ENCODE measurements around the gene NCOA7.
A peak's percentile ranks its signal among the peaks of the same experiment; 100 is the strongest.

NCOA7 gene

DNA sequence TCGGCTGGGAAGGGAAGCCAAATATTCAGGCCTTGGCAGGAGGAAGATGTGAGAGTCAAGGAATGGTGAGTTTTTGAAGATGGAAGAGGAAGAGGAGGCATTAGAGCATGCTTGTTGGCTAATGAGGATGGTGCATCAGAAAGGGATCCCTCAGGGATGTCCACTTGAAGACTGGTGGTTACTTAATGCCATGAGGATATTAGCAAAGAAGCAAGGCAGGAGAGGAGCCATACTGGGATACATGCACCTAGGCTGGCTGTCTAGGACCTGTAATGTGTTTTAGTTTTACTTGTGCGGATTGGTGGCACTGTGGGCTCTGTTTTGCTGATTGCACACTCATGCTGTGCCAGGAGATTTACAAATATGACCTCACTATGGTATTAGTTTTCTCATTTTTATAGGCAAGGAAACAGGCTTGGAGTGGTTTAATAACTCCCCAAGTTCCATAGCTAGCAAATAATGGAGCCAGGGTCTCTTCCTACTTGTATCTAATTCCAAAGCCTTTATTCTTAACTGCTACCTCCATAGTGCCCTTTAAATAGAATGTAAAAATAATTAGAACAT is 37.8 kb downstream of the NCOA7 start:
- Histone ChIP-seq H3K36me3 (ENCODE audit: control insufficient read depth, insufficient read depth, low read length) (no peaks in the 10 kb centered on the region), H3K4me1 (ENCODE audit: control insufficient read depth, low read depth, low read length) (no peaks in the 10 kb centered on the region), H3K23ac (ENCODE audit: low read length) (no peak overlapping the region), H4K5ac (ENCODE audit: low read length) (no peak overlapping the region), H3K79me1 (ENCODE audit: low read length) (no peaks in the 10 kb centered on the region), H3K27me3 (ENCODE audit: insufficient read depth, low read length, poor library complexity) (no peaks in the 10 kb centered on the region), H3K27ac (ENCODE audit: low read depth, low read length) (no peak overlapping the region), H3K79me2 (ENCODE audit: control insufficient read depth, insufficient read depth, low read length) (no peaks in the 10 kb centered on the region), H3K9ac (ENCODE audit: low read length) (no peak overlapping the region), H3K4me2 (ENCODE audit: low read length) (no peak overlapping the region), H4K8ac (ENCODE audit: low read depth, low read length) (no peak overlapping the region), H2BK5ac (ENCODE audit: low read length) (no peak overlapping the region), H3K4me3 (ENCODE audit: low read length) (no peak overlapping the region), H3K18ac (ENCODE audit: low read length) (no peak overlapping the region), H3K56ac (ENCODE audit: low read length) (no peak overlapping the region), H2BK120ac (ENCODE audit: low read depth, low read length) (no peak overlapping the region), H2BK15ac (replicated peaks; ENCODE audit: low read depth) (no peak overlapping the region), H3K4ac (ENCODE audit: low read depth, low read length) (no peak overlapping the region), H2AK5ac (ENCODE audit: low read length) (no peak overlapping the region)
- DNase-seq: no peak
- WGBS (ENCODE audit: extremely low coverage, insufficient coverage, low lambda C conversion rate): no CpG with 5 or more reads among the region's 2 CpGs

DNA sequence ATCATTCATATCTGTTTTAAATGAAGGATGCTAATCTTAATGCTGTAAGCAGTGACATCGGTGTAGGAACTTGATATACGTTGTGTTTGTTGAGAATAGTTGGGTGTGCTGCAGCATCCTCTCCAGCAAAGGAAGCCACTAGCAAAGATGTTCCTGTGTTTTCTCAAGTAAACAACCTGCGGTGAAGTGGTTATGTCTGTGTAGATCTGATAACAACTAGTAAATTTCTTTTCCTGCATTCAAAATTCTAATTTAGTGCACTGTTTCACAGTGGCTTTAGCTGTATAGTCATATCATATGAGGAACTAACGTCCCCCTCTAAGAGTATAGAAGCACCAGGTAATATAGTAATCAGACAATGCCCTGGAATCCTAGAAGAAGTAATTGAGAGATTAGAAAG is 38.7 kb downstream of the NCOA7 start:
- no peak overlapping the region for H4K5ac ChIP-seq (ENCODE audit: low read length)
- no peak overlapping the region for H3K56ac ChIP-seq (ENCODE audit: low read length)
- no peak overlapping the region for H3K27ac ChIP-seq (ENCODE audit: low read depth, low read length)
- H4K8ac ChIP-seq (ENCODE audit: low read depth, low read length): no peak overlapping the region
- H3K4me1 ChIP-seq (ENCODE audit: control insufficient read depth, low read depth, low read length): peaks cover under 1% of the 10 kb centered on the region
- no peak overlapping the region for H2BK5ac ChIP-seq (ENCODE audit: low read length)
- no peak overlapping the region for H2BK120ac ChIP-seq (ENCODE audit: low read depth, low read length)
- no peak overlapping the region for H3K4me3 ChIP-seq (ENCODE audit: low read length)
- no peak overlapping the region for H3K23ac ChIP-seq (ENCODE audit: low read length)
- H3K79me2 ChIP-seq (ENCODE audit: control insufficient read depth, insufficient read depth, low read length): no peaks in the 10 kb centered on the region
- no peaks in the 10 kb centered on the region for H3K36me3 ChIP-seq (ENCODE audit: control insufficient read depth, insufficient read depth, low read length)
- no CpG with 5 or more reads among the region's 4 CpGs for WGBS (ENCODE audit: extremely low coverage, insufficient coverage, low lambda C conversion rate)
- no peak overlapping the region for H3K4ac ChIP-seq (ENCODE audit: low read depth, low read length)
- no peaks in the 10 kb centered on the region for H3K79me1 ChIP-seq (ENCODE audit: low read length)
- no peak overlapping the region for H2AK5ac ChIP-seq (ENCODE audit: low read length)
- no peak overlapping the region for H2BK15ac ChIP-seq (replicated peaks; ENCODE audit: low read depth)
- no peaks in the 10 kb centered on the region for H3K27me3 ChIP-seq (ENCODE audit: insufficient read depth, low read length, poor library complexity)
- no peak overlapping the region for H3K4me2 ChIP-seq (ENCODE audit: low read length)
- DNase-seq: no peak
- H3K9ac ChIP-seq (ENCODE audit: low read length): no peak overlapping the region
- H3K18ac ChIP-seq (ENCODE audit: low read length): no peak overlapping the region

DNA sequence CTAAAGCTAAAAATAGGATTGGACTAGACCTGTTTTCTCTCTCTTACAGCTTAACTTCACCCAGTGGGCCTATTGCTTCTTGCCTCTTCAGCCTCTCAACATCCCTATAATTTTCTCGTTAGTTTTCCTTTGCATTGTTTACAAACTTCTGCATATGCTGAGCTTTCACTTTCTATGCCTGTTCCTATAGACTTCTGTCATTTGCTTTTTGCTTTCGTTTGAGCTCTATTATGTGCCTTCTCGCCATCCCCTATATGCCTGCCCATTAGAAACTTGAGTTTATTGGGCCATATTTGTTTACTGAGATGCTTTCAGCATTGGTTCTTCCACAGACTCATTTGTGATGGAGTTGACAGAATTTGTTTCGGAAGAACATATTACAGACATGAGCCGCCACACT is 40.9 kb downstream of the NCOA7 start:
- Histone ChIP-seq H3K27me3 (ENCODE audit: insufficient read depth, low read length, poor library complexity) (no peaks in the 10 kb centered on the region), H3K79me2 (ENCODE audit: control insufficient read depth, insufficient read depth, low read length) (no peaks in the 10 kb centered on the region), H4K8ac (ENCODE audit: low read depth, low read length) (no peak overlapping the region), H3K9ac (ENCODE audit: low read length) (no peak overlapping the region), H3K4me3 (ENCODE audit: low read length) (no peak overlapping the region), H3K23ac (ENCODE audit: low read length) (no peak overlapping the region), H3K4me2 (ENCODE audit: low read length) (no peak overlapping the region), H3K56ac (ENCODE audit: low read length) (no peak overlapping the region), H3K18ac (ENCODE audit: low read length) (no peak overlapping the region), H4K5ac (ENCODE audit: low read length) (no peak overlapping the region), H3K27ac (ENCODE audit: low read depth, low read length) (no peak overlapping the region), H3K36me3 (ENCODE audit: control insufficient read depth, insufficient read depth, low read length) (no peaks in the 10 kb centered on the region), H3K4ac (ENCODE audit: low read depth, low read length) (no peak overlapping the region), H3K4me1 (ENCODE audit: control insufficient read depth, low read depth, low read length) (peaks cover 2% of the 10 kb centered on the region), H2BK5ac (ENCODE audit: low read length) (no peak overlapping the region), H2BK120ac (ENCODE audit: low read depth, low read length) (peak overlapping the region; percentile 78), H3K79me1 (ENCODE audit: low read length) (no peaks in the 10 kb centered on the region), H2AK5ac (ENCODE audit: low read length) (no peak overlapping the region), H2BK15ac (replicated peaks; ENCODE audit: low read depth) (no peak overlapping the region)
- no peak for DNase-seq
- no CpG with 5 or more reads among the region's 5 CpGs for WGBS (ENCODE audit: extremely low coverage, insufficient coverage, low lambda C conversion rate)

DNA sequence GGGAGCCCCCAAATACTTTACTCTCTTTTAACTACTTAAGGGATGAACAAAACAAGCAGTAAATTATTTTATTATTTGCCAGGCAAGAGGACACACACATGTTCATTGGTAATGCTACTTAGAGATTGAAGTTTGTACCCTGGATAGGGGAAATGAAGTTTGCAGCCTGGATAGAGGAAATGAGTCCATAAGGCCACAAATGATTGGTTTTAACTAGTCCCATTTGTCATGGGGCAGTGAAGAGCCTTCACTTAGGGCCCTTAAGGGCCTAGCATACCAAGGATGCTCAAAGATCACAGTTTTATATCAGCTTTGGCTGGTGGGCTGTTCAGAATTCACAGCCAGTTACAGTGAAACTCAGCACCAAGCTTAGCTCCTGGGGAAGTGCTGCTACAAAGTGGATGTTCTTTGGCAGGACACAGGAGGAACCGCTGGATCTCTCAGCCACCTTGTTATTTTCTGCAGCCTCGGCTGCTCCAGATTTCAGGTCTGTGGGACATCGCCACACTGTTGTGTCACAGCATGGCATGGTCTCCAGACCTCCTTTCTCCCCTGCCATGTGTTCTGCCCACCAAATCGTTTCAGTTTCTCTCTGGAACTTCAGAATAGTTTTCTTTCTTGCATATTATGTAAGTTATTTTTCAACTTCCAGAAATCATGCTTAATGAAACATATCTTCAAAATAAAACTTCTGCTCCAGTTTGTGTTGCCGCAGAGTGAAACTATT is 41.8 kb downstream of the NCOA7 start:
- no CpG with 5 or more reads among the region's 5 CpGs for WGBS (ENCODE audit: extremely low coverage, insufficient coverage, low lambda C conversion rate)
- no peak overlapping the region for H3K27ac ChIP-seq (ENCODE audit: low read depth, low read length)
- no peaks in the 10 kb centered on the region for H3K79me1 ChIP-seq (ENCODE audit: low read length)
- H3K9ac ChIP-seq (ENCODE audit: low read length): no peak overlapping the region
- H3K36me3 ChIP-seq (ENCODE audit: control insufficient read depth, insufficient read depth, low read length): no peaks in the 10 kb centered on the region
- H3K79me2 ChIP-seq (ENCODE audit: control insufficient read depth, insufficient read depth, low read length): no peaks in the 10 kb centered on the region
- H3K4me2 ChIP-seq (ENCODE audit: low read length): no peak overlapping the region
- H3K18ac ChIP-seq (ENCODE audit: low read length): no peak overlapping the region
- peaks cover 2% of the 10 kb centered on the region for H3K4me1 ChIP-seq (ENCODE audit: control insufficient read depth, low read depth, low read length)
- H4K8ac ChIP-seq (ENCODE audit: low read depth, low read length): no peak overlapping the region
- no peaks in the 10 kb centered on the region for H3K27me3 ChIP-seq (ENCODE audit: insufficient read depth, low read length, poor library complexity)
- no peak overlapping the region for H2BK15ac ChIP-seq (replicated peaks; ENCODE audit: low read depth)
- no peak overlapping the region for H3K4me3 ChIP-seq (ENCODE audit: low read length)
- no peak overlapping the region for H4K5ac ChIP-seq (ENCODE audit: low read length)
- no peak overlapping the region for H3K56ac ChIP-seq (ENCODE audit: low read length)
- no peak overlapping the region for H2BK120ac ChIP-seq (ENCODE audit: low read depth, low read length)
- no peak overlapping the region for H2BK5ac ChIP-seq (ENCODE audit: low read length)
- H2AK5ac ChIP-seq (ENCODE audit: low read length): no peak overlapping the region
- no peak for DNase-seq
- H3K4ac ChIP-seq (ENCODE audit: low read depth, low read length): no peak overlapping the region
- no peak overlapping the region for H3K23ac ChIP-seq (ENCODE audit: low read length)

GRCh38 chr6:125834348-125834747 is 43.6 kb downstream of the NCOA7 start:
- H3K79me2 ChIP-seq (ENCODE audit: control insufficient read depth, insufficient read depth, low read length): no peaks in the 10 kb centered on the region
- peak; percentile 20 for DNase-seq
- no peak overlapping the region for H3K4ac ChIP-seq (ENCODE audit: low read depth, low read length)

More at GRCh38 chr6:125834348-125834747, 43.6 kb downstream of the NCOA7 start:
- Histone ChIP-seq H2BK15ac (replicated peaks; ENCODE audit: low read depth) (no peak overlapping the region), H3K4me2 (ENCODE audit: low read length) (no peak overlapping the region), H3K9ac (ENCODE audit: low read length) (no peak overlapping the region), H2BK5ac (ENCODE audit: low read length) (no peak overlapping the region), H3K36me3 (ENCODE audit: control insufficient read depth, insufficient read depth, low read length) (no peaks in the 10 kb centered on the region), H2BK120ac (ENCODE audit: low read depth, low read length) (no peak overlapping the region), H3K23ac (ENCODE audit: low read length) (no peak overlapping the region), H3K4me3 (ENCODE audit: low read length) (no peak overlapping the region), H3K79me1 (ENCODE audit: low read length) (no peaks in the 10 kb centered on the region), H3K27ac (ENCODE audit: low read depth, low read length) (no peak overlapping the region), H4K8ac (ENCODE audit: low read depth, low read length) (no peak overlapping the region), H3K4me1 (ENCODE audit: control insufficient read depth, low read depth, low read length) (peaks cover 2% of the 10 kb centered on the region), H3K27me3 (ENCODE audit: insufficient read depth, low read length, poor library complexity) (no peaks in the 10 kb centered on the region), H2AK5ac (ENCODE audit: low read length) (no peak overlapping the region), H3K18ac (ENCODE audit: low read length) (no peak overlapping the region), H4K5ac (ENCODE audit: low read length) (no peak overlapping the region), H3K56ac (ENCODE audit: low read length) (no peak overlapping the region)
- WGBS (ENCODE audit: extremely low coverage, insufficient coverage, low lambda C conversion rate): no CpG with 5 or more reads among the region's 2 CpGs
